Activated gamma-delta T cell treated with Interleukin-2 at 50 U/mL for 16 hours (primary cell): Measurements from ENCODE around the gene TLX1.
A peak's percentile ranks its signal among the peaks of the same experiment; 100 is the strongest.

ENCODE experiments used
- DNase-seq: peaks from one replicate; pipeline ENCODE4 v3.0.0-alpha.2; 2020

TLX1 gene

GRCh38 chr10:101130984-101131961 lies at the start of gene TLX1:
TSS of gene TLX1 (plus strand) at chr10:101131300. CDS start at chr10:101131542, 242 bp downstream.
- DNase-seq, result no peak

- no peak for DNase-seq
Measured at GRCh38 chr10:101085846-101086245, 45.3 kb upstream of the TLX1 start.

- no peak for DNase-seq
Measured at GRCh38 chr10:101087376-101087775, 43.7 kb upstream of the TLX1 start.

GRCh38 chr10:101087965-101088364 lies 43.1 kb upstream of the TLX1 start:
- DNase-seq, result no peak

- no peak for DNase-seq
Measured at GRCh38 chr10:101089520-101090299, 41.4 kb upstream of the TLX1 start.

GRCh38 chr10:101090597-101090996 lies 40.5 kb upstream of the TLX1 start:
- no peak for DNase-seq

GRCh38 chr10:101091546-101092290 lies 39.4 kb upstream of the TLX1 start:
- no peak for DNase-seq

GRCh38 chr10:101092881-101093354 lies 38.2 kb upstream of the TLX1 start:
- no peak for DNase-seq

- DNase-seq, result no peak
Measured at GRCh38 chr10:101094121-101094879, 36.8 kb upstream of the TLX1 start.

- no peak for DNase-seq
Measured at GRCh38 chr10:101095004-101095403, 36.1 kb upstream of the TLX1 start.

GRCh38 chr10:101095550-101096213 lies 35.4 kb upstream of the TLX1 start:
- peak; percentile 54 for DNase-seq

GRCh38 chr10:101096378-101096777 lies 34.7 kb upstream of the TLX1 start:
- no peak for DNase-seq

- DNase-seq, result no peak
Measured at GRCh38 chr10:101097881-101098280, 33.2 kb upstream of the TLX1 start.

- no peak for DNase-seq
Measured at GRCh38 chr10:101099901-101100300, 31.2 kb upstream of the TLX1 start.

- DNase-seq, result no peak
Measured at GRCh38 chr10:101101372-101101881, 29.7 kb upstream of the TLX1 start.

GRCh38 chr10:101103430-101103829 lies 27.7 kb upstream of the TLX1 start:
- no peak for DNase-seq

- no peak for DNase-seq
Measured at GRCh38 chr10:101106351-101106750, 24.7 kb upstream of the TLX1 start.

- no peak for DNase-seq
Measured at GRCh38 chr10:101107771-101108170, 23.3 kb upstream of the TLX1 start.

GRCh38 chr10:101110856-101111523 lies 20.1 kb upstream of the TLX1 start:
- DNase-seq, result no peak

- no peak for DNase-seq
Measured at GRCh38 chr10:101111547-101111946, 19.6 kb upstream of the TLX1 start.
